A549 (cell line): ENCODE results near the gene DPH5.

Source experiments
- CBX2 ChIP-seq: fragments of 200-600 bp; sonication (generic); IDR thresholded peaks from 2 replicates; pipeline ENCODE4 v1.6.1; 2016; ENCODE audit warnings: low read depth, mild to moderate bottlenecking, borderline replicate concordance
- CTCF ChIP-seq: fragments of >200 bp; sonication (Bioruptor Twin); formaldehyde crosslinking; IDR thresholded peaks from 3 replicates; pipeline ENCODE4 v1.5.1; 2016
- HOXA7 ChIP-seq: fragments of 250-450 bp; sonication (Bioruptor Pico); IDR thresholded peaks from 2 replicates; pipeline ENCODE4 v1.5.0; 2020; ENCODE audit warnings: mild to moderate bottlenecking, moderate library complexity
- HOXB5 ChIP-seq: fragments of 250-450 bp; sonication (Bioruptor Pico); IDR thresholded peaks from 2 replicates; pipeline ENCODE4 v1.5.0; 2020; ENCODE audit warnings: mild to moderate bottlenecking, moderate library complexity
- MAFK ChIP-seq: fragments of 450-650 bp; IDR thresholded peaks from 2 replicates; pipeline ENCODE4 v1.6.1; 2014; ENCODE audit not compliant: partially characterized antibody
- NR3C1 ChIP-seq: fragments of >200 bp; sonication (Bioruptor Twin); formaldehyde crosslinking; IDR thresholded peaks from 3 replicates; pipeline ENCODE4 v1.6.1; 2017
- RFX5 ChIP-seq: fragments of 450-650 bp; IDR thresholded peaks from 2 replicates; pipeline ENCODE4 v1.7.1; 2014; ENCODE audit warnings: antibody characterized with exemption, mild to moderate bottlenecking, moderate library complexity
- SMC3 ChIP-seq: fragments of >200 bp; sonication (Bioruptor Twin); formaldehyde crosslinking; IDR thresholded peaks from 3 replicates; pipeline ENCODE4 v1.6.1; 2018; ENCODE audit warnings: inconsistent platforms
- TF ChIP-seq, protein P1 (sequence below): IDR thresholded peaks from 2 replicates; pipeline ENCODE4 v1.6.1; 2012

DNA sequence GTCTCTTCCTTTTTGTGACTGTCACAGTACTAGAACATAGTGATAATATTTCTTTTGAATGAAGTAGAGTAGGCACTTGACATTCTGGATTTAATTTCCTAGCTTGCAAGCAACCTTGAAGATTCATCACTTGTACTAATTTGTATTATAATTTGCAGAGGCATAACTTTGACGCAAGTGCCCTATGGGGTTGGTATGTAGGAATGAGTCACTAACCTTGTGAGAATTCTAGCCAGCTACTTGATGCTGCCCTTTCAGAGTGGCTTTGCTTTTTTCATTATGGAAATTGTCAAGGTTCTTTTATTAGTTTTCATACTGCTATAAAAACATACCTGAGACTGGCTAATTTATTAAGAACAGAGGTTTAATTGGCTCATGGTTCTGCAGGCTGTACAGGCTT lies 13.7 kb upstream of the DPH5 start:
- TF ChIP-seq CTCF, result no peak
- no peak for TF ChIP-seq HOXB5 (CRISPR knock-in tag)
- TF ChIP-seq CBX2, result no peak
- no peak for TF ChIP-seq SMC3
- no peak for TF ChIP-seq MAFK
- TF ChIP-seq, protein P1, sequence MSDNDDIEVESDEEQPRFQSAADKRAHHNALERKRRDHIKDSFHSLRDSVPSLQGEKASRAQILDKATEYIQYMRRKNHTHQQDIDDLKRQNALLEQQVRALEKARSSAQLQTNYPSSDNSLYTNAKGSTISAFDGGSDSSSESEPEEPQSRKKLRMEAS, result no peak
- no peak for TF ChIP-seq HOXA7 (CRISPR knock-in tag)
- TF ChIP-seq NR3C1, result no peak
- TF ChIP-seq RFX5, result no peak
